Left ventricle myocardium inferior (tissue), 1 donor: ENCODE measurements around the gene WDR59. TPM values are rescaled to one million over a fixed set of nuclear protein-coding genes. Genes with fewer than 3 reads are reported as not detected.
A peak's percentile ranks its signal among the peaks of the same experiment; 100 is the strongest.

Experiments used
- DNase-seq: peaks from one replicate; pipeline ENCODE4 v3.0.0-alpha.2; 2020
- H3K27ac ChIP-seq: fragments of 200-600 bp; replicated peaks from 2 replicates; pipeline ENCODE4 v1.8.0; 2021
- H3K27me3 ChIP-seq: fragments of 200-600 bp; 2 replicates; pipeline ENCODE4 v1.8.0; 2021; ENCODE audit warnings: low read depth
- H3K36me3 ChIP-seq: fragments of 200-600 bp; 2 replicates; pipeline ENCODE4 v1.8.0; 2021
- H3K4me1 ChIP-seq: fragments of 200-600 bp; 2 replicates; pipeline ENCODE4 v1.8.0; 2021
- H3K4me3 ChIP-seq: fragments of 200-600 bp; 2 replicates; pipeline ENCODE4 v1.8.0; 2021; ENCODE audit warnings: mild to moderate bottlenecking, moderate library complexity
- H3K9me3 ChIP-seq: fragments of 200-600 bp; replicated peaks from 2 replicates; pipeline ENCODE4 v1.8.0; 2021
- CTCF ChIP-seq: fragments of 200-600 bp; IDR thresholded peaks from 2 replicates; pipeline ENCODE4 v1.8.0; 2021; ENCODE audit warnings: antibody characterized with exemption, mild to moderate bottlenecking, borderline replicate concordance
- intact Hi-C: fragments of 100-400 bp; cut with micrococcal nuclease; formaldehyde crosslinking; loops from one replicate; pipeline ENCODE4 v1.11.0; 2022
- total RNA-seq: library from RNA; stranded (reverse); fragmentation: NEBNext Ultra II Directional; extraction: Animal tissue kit (Norgen Biotek cat#: 25700); gene quantifications from one replicate; pipeline ENCODE4 v1.2.1, GENCODE V29; 2021
- donor health status: DM: no; HTN: yes; CAD: no; lungs with severe emphysema.

WDR59 gene
- total RNA-seq, 1 donor from 2014 or later = 52.5 TPM

- no peak for DNase-seq
- Histone ChIP-seq H3K27ac (no peak overlapping the region), H3K4me1 (peaks cover 13% of the 10 kb centered on the region), H3K4me3 (no peak overlapping the region), H3K27me3 (no peaks in the 10 kb centered on the region), H3K9me3 (no peaks in the 10 kb centered on the region), H3K36me3 (peaks cover 40% of the 10 kb centered on the region)
- no peak for TF ChIP-seq CTCF
- intact Hi-C loops = no loop called here
Measured at GRCh38 chr16:74872302-74872701, 112.6 kb downstream of the WDR59 start.

GRCh38 chr16:74871608-74872007 is 113.3 kb downstream of the WDR59 start:
- Histone ChIP-seq H3K4me1 (peaks cover 13% of the 10 kb centered on the region), H3K27ac (no peak overlapping the region), H3K36me3 (peaks cover 33% of the 10 kb centered on the region), H3K9me3 (no peaks in the 10 kb centered on the region), H3K27me3 (no peaks in the 10 kb centered on the region), H3K4me3 (no peak overlapping the region)
- no peak for DNase-seq
- intact Hi-C loops = no loop called here
- TF ChIP-seq CTCF = no peak

DNA sequence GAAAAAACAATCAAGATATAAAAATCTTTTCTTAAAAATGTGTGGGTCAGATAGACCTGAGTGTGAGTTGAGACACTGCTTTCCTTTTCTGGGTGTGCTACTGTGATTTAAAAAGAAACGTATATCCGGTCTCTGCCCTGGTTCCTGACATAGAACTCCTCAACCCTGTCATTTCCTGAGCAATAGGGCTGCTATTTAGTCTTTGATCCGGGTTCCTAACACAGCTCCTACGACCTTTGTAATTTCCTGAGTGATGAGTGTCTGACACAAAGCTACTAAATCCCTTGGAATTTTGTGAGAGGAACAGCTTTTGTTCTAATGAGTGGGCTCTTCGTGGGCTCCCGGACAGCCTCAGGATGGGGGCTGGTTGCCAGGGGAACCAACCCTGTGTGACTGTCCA is 116.4 kb downstream of the WDR59 start:
- H3K27ac ChIP-seq = peak overlapping the region; percentile 79
- H3K4me1 ChIP-seq = no peaks in the 10 kb centered on the region

DNA sequence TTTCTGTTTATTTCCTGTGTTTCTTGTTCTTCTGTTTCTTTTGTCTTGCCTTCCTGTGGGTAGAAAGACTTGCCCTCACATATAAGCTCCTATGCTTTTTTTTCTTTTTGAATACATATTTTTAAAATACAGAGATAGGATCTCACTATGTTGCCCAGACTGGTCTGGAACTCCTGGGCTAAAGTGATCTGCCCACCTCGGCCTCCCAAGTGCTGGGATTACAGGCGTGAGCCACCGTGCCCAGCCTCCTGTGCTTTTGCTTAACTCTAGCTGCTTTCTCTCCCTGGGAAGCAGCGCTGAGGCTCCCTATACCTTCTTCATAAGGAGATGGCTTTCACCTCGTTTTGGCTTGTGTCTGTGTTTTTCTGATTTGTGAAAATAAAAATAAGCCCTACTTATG is 116.9 kb downstream of the WDR59 start:
- peaks cover 16% of the 10 kb centered on the region for H3K36me3 ChIP-seq
- TF ChIP-seq CTCF = no peak
- H3K4me1 ChIP-seq = no peaks in the 10 kb centered on the region
- intact Hi-C loops = no loop called here
- H3K27ac ChIP-seq = peak overlapping the region; percentile 79
- no peak overlapping the region for H3K4me3 ChIP-seq
- H3K9me3 ChIP-seq = no peaks in the 10 kb centered on the region
- DNase-seq = no peak
- no peaks in the 10 kb centered on the region for H3K27me3 ChIP-seq

More for the DNA sequence above, 116.4 kb downstream of the WDR59 start:
- no peak for DNase-seq
- Histone ChIP-seq H3K4me3 (no peak overlapping the region), H3K36me3 (peaks cover 20% of the 10 kb centered on the region), H3K9me3 (no peaks in the 10 kb centered on the region), H3K27me3 (no peaks in the 10 kb centered on the region)
- intact Hi-C loops = no loop called here
- no peak for TF ChIP-seq CTCF

GRCh38 chr16:74867281-74867849 is 117.6 kb downstream of the WDR59 start:
- H3K27ac ChIP-seq = no peak overlapping the region
- no peaks in the 10 kb centered on the region for H3K4me1 ChIP-seq
- peaks cover 9% of the 10 kb centered on the region for H3K36me3 ChIP-seq
- DNase-seq = no peak
- no peak overlapping the region for H3K4me3 ChIP-seq
- intact Hi-C loops = no loop called here
- H3K9me3 ChIP-seq = no peaks in the 10 kb centered on the region
- no peak for TF ChIP-seq CTCF
- H3K27me3 ChIP-seq = no peaks in the 10 kb centered on the region
